HepG2 (cell line): Measurements from ENCODE around the gene NKIRAS1. TPM values are rescaled to one million over a fixed set of nuclear protein-coding genes. Genes with fewer than 3 reads are reported as not detected.

Experiments used
- ATAC-seq: fragments of 200-7000 bp; cut with Tn5 transposase; 3 replicates; pipeline ENCODE4 v1.9.1; 2020; ENCODE audit warnings: mild to moderate bottlenecking, moderate library complexity
- BruUV-seq: library from RNA; stranded (reverse); fragments of 400-500 nt; replicated peaks from 2 replicates; lab custom pipeline; 2021; lab: Mats Ljungman, UMichigan
- CTCF ChIA-PET: fragments of 300-600 bp; formaldehyde crosslinking; extraction: SDS; loops from one replicate; lab custom pipeline; 2021; ENCODE audit warnings: low total read pairs, inconsistent platforms, low intra/inter-chr PET ratio; lab: Yijun Ruan, JAX
- POLR2A ChIA-PET: fragments of 350-600 bp; sonication (Branson Sonifier 250); formaldehyde crosslinking; loops from one replicate; lab custom pipeline; 2020; ENCODE audit warnings: antibody characterized with exemption, inconsistent platforms; lab: Yijun Ruan, JAX
- DNase-seq: peaks from one replicate; pipeline ENCODE4 v3.0.0-alpha.2; 2015; ENCODE audit warnings: low spot score
- FAIRE-seq: peaks from 3 replicates; lab custom pipeline; 2011; peaks lifted over from hg19 to GRCh38; lab: Jason Lieb, UNC
- H2AFZ ChIP-seq: one replicate; pipeline ENCODE4 v1.6.1; 2011; ENCODE audit warnings: low read length, inconsistent platforms
- H3K27ac ChIP-seq: fragments of 300-600 bp; 3 replicates; pipeline ENCODE4 v1.8.0; 2011; ENCODE audit warnings: mixed run types, mild to moderate bottlenecking, mixed read lengths, low read length, inconsistent platforms; ENCODE audit not compliant: insufficient read depth; ENCODE audit errors: extremely low read length
- H3K27me3 ChIP-seq, 2 experiments: fragments of 200-600 bp in 1 of 2; 2 replicates in 1 of 2; 3 replicates in 1 of 2; pipeline versions ENCODE4 v1.6.0 to v1.8.0; 2011; ENCODE audit warnings: low read length in 2 of 2, mild to moderate bottlenecking in 2 of 2, moderate library complexity in 2 of 2, inconsistent platforms in 1 of 2; ENCODE audit not compliant: insufficient read depth in 2 of 2, control insufficient read depth in 1 of 2
- H3K36me3 ChIP-seq, 2 experiments: fragments of 200-600 bp in 1 of 2; replicated peaks in 1 of 2; 2 replicates in 1 of 2; 3 replicates in 1 of 2; pipeline versions ENCODE4 v1.5.1 to v1.8.0; 2011; ENCODE audit warnings: low read length in 2 of 2, inconsistent platforms in 1 of 2; ENCODE audit not compliant: insufficient read depth in 2 of 2, control insufficient read depth in 1 of 2
- H3K4me1 ChIP-seq: 2 replicates; pipeline ENCODE4 v1.5.1; 2012; ENCODE audit warnings: low read length, inconsistent platforms; ENCODE audit not compliant: insufficient read depth
- H3K4me2 ChIP-seq: 2 replicates; pipeline ENCODE4 v1.6.0; 2011; ENCODE audit warnings: low read depth, low read length, inconsistent platforms
- H3K4me3 ChIP-seq, 3 experiments: fragments of 200-600 bp in 1 of 3; sonication (generic), shearing (Covaris generic) in 1 of 3; replicated peaks in 1 of 3; 2 replicates each; pipeline ENCODE4 v1.5.1; 2011 to 2016; ENCODE audit warnings: low read length in 3 of 3, inconsistent platforms in 2 of 3, low read depth in 2 of 3, mild to moderate bottlenecking in 2 of 3, control low read depth in 1 of 3, mixed read lengths in 1 of 3; ENCODE audit not compliant: insufficient read depth in 1 of 3
- H3K79me2 ChIP-seq: one replicate; pipeline ENCODE4 v1.6.1; 2011; ENCODE audit warnings: low read length, inconsistent platforms; ENCODE audit not compliant: insufficient read depth
- H3K9ac ChIP-seq: 2 replicates; pipeline ENCODE4 v1.6.0; 2011; ENCODE audit warnings: mild to moderate bottlenecking, low read depth, low read length, inconsistent platforms; ENCODE audit not compliant: insufficient read depth
- H3K9me3 ChIP-seq: 2 replicates; pipeline ENCODE4 v1.5.1; 2012; ENCODE audit warnings: mild to moderate bottlenecking, low read length
- H4K20me1 ChIP-seq: 2 replicates; pipeline ENCODE4 v1.6.0; 2011; ENCODE audit warnings: inconsistent platforms, mild to moderate bottlenecking, low read length, moderate library complexity; ENCODE audit not compliant: insufficient read depth
- ARNT ChIP-seq: fragments of 450-650 bp; IDR thresholded peaks from 2 replicates; pipeline ENCODE4 v1.6.1; 2017
- GTF2F1 ChIP-seq: fragments of 150-350 bp; IDR thresholded peaks from 2 replicates; pipeline ENCODE4 v1.6.1; 2014; ENCODE audit warnings: low read length
- NBN ChIP-seq: fragments of 450-650 bp; conservative IDR thresholded peaks from 2 replicates; pipeline ENCODE4 v1.6.1; 2017
- PCBP1 ChIP-seq: fragments of 200-400 bp; formaldehyde crosslinking; IDR thresholded peaks from 2 replicates; pipeline ENCODE4 v1.6.1; 2017; ENCODE audit warnings: mild to moderate bottlenecking, low read depth, low read length, borderline replicate concordance
- TSC22D2 ChIP-seq: sonication (generic); formaldehyde crosslinking; IDR thresholded peaks from 2 replicates; pipeline ENCODE4 v1.5.1; 2020; ENCODE audit warnings: missing genetic modification reagents, mild to moderate bottlenecking, borderline replicate concordance
- ZNF530 ChIP-seq: sonication (generic); formaldehyde crosslinking; IDR thresholded peaks from 2 replicates; pipeline ENCODE4 v1.5.0; 2020; ENCODE audit warnings: low read depth, mild to moderate bottlenecking, missing genetic modification reagents
- ZNF577 ChIP-seq: sonication (generic); formaldehyde crosslinking; IDR thresholded peaks from 2 replicates; pipeline ENCODE4 v1.4.0; 2020; ENCODE audit warnings: mild to moderate bottlenecking, low read depth, missing genetic modification reagents, borderline replicate concordance
- ZNF598 ChIP-seq: sonication (generic); formaldehyde crosslinking; IDR thresholded peaks from 2 replicates; pipeline ENCODE4 v1.5.1; 2020; ENCODE audit warnings: mild to moderate bottlenecking, missing genetic modification reagents, borderline replicate concordance
- WGBS: methylation state at CpG from one replicate; pipeline ENCODE4 v1.1.6; 2017; ENCODE audit warnings: low lambda C conversion rate; 5-methylcytosine and 5-hydroxymethylcytosine counted together
- in situ Hi-C: cut with HindIII; loops from 2 replicates; pipeline ENCODE4 v1.10.0; 2017; ENCODE audit warnings: low pct_unique_long_range_greater_than_20kb; ENCODE audit not compliant: extremely low pct_ligation_motif_present
- intact Hi-C: fragments of 100-400 bp; cut with micrococcal nuclease; formaldehyde crosslinking; loops from one replicate; pipeline ENCODE4 v1.10.0; 2022; ENCODE audit not compliant: unreplicated experiment
- polyA plus RNA-seq, 8 experiments: library from polyadenylated mRNA; depleted of rRNA in 3 of 8; stranded (reverse) in 7 of 8; unstranded in 1 of 8; fragments of >200 nt; fragmentation: Illumina TruSeq in 4 of 8; extraction: Trizol in 4 of 8; gene quantifications; 2 replicates each; pipeline versions ENCODE4 v1.2.1 to v1.2.3, GENCODE V29; 2011 to 2016; ENCODE audit warnings: low read depth in 4 of 8, missing spikeins in 1 of 8, mixed read lengths in 1 of 8; ENCODE audit not compliant: insufficient read depth in 1 of 8
- total RNA-seq, 5 experiments: library from RNA; depleted of rRNA; stranded (reverse); fragments of >200 nt; fragmentation: Illumina TruSeq; extraction: Trizol; gene quantifications; 2 replicates each; pipeline ENCODE4 v1.2.3, GENCODE V29; 2016; ENCODE audit warnings: low read depth in 1 of 5
- TF ChIP-seq, protein P1 (sequence below): IDR thresholded peaks from 2 replicates; pipeline ENCODE4 v1.6.1; 2016; ENCODE audit warnings: low read depth

Gene NKIRAS1
- total and polyA plus RNA-seq, 2 of the 13 experiments (the other 11 are each of a cell fraction or from before 2014, with no cell fraction given) = 4.3 to 8.0 TPM

DNA sequence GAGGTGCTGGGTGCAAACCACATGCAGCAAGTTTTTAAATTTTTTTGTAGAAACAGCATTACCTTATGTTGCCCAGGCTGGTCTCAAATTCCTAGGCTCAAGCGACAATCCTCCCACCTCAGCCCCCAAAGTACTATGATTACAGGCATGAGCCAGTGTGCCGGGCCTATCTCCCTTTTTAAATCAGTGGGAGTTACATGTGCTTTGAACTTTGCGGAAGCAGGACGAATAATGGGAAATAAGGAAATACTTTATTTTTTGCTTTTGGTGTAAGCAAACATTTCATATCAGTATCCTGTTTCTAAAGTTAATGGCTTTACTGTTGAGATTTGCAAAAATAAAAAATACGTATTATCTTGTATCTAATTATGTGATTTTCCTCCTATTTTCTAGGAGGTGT, 37.4 kb upstream of the NKIRAS1 start:
- no peak overlapping the region for H2AFZ ChIP-seq
- no peak overlapping the region for H3K4me3 ChIP-seq
- WGBS = 96% methylated on average over 5 of the region's 5 CpGs
- peaks cover 40% of the 10 kb centered on the region for H3K79me2 ChIP-seq
- FAIRE-seq (no peak), DNase-seq (no peak), ATAC-seq (no peak)
- peaks cover 24% of the 10 kb centered on the region for H4K20me1 ChIP-seq
- H3K36me3 ChIP-seq = peaks cover 0 to 26% of the 10 kb centered on the region in 2 experiments; a peak in 2 of 5 replicates
- ChIA-PET CTCF (no interaction called here), POLR2A (interaction anchor here (1.0 kb wide), 1 partner anchor 37 kb away, joined by 4 read pairs; the partner anchor contains the start of genes NKIRAS1 and RPL15)
- no peak overlapping the region for H3K27ac ChIP-seq
- in situ Hi-C loops = no loop called here
- H3K27me3 ChIP-seq = no peaks in the 10 kb centered on the region
- H3K9me3 ChIP-seq = no peaks in the 10 kb centered on the region
- intact Hi-C loops = no loop called here
- no peak for TF ChIP-seq ARNT
- TF ChIP-seq, protein P1, sequence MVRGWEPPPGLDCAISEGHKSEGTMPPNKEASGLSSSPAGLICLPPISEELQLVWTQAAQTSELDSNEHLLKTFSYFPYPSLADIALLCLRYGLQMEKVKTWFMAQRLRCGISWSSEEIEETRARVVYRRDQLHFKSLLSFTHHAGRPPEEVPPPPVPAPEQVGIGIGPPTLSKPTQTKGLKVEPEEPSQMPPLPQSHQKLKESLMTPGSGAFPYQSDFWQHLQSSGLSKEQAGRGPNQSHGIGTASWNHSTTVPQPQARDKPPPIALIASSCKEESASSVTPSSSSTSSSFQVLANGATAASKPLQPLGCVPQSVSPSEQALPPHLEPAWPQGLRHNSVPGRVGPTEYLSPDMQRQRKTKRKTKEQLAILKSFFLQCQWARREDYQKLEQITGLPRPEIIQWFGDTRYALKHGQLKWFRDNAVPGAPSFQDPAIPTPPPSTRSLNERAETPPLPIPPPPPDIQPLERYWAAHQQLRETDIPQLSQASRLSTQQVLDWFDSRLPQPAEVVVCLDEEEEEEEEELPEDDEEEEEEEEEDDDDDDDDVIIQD (CRISPR knock-in tag) = no peak
- no peak for TF ChIP-seq ZNF530
- TF ChIP-seq TSC22D2 = no peak
- no peak for TF ChIP-seq PCBP1
- TF ChIP-seq ZNF598 (CRISPR knock-in tag) = no peak
- no peak for TF ChIP-seq NBN
- no peak for TF ChIP-seq ZNF577 (CRISPR knock-in tag)
- no peak for TF ChIP-seq GTF2F1
- BruUV-seq = no TSS peak
- H3K4me2 ChIP-seq = no peak overlapping the region
- H3K4me1 ChIP-seq = peaks cover 22% of the 10 kb centered on the region
- no peak overlapping the region for H3K9ac ChIP-seq
